NAMALWA (cell line): ENCODE measurements around the gene OR2T34.
"Not testable (repeated sequence)": the region's sequence is repeated elsewhere in the genome, so short reads cannot be mapped to it uniquely, and the experiment has no call there.

Experiments used
- DNase-seq: peaks from one replicate; pipeline ENCODE4 v3.0.0-alpha.2; 2015; ENCODE audit warnings: low spot score

Gene OR2T34

GRCh38 chr1:248574657-248575056, at the start of gene OR2T34:
Gene OR2T34, minus strand, starts transcription at chr1:248574757. Its CDS starts 0 bp downstream, at chr1:248574757.
- DNase-seq: not testable (repeated sequence)

GRCh38 chr1:248622570-248623001, 48.0 kb upstream of the OR2T34 start:
- peak; percentile 57 for DNase-seq

GRCh38 chr1:248621770-248622169, 47.2 kb upstream of the OR2T34 start:
- DNase-seq: no peak

GRCh38 chr1:248618878-248619277, 44.3 kb upstream of the OR2T34 start:
- peak; percentile 48 for DNase-seq

- DNase-seq: no peak
These were observed 43.6 kb upstream of the OR2T34 start for GRCh38 chr1:248618119-248618518.

- DNase-seq: no peak
These were observed 39.2 kb upstream of the OR2T34 start for GRCh38 chr1:248613742-248614141.

GRCh38 chr1:248611883-248612414, 37.4 kb upstream of the OR2T34 start:
- no peak for DNase-seq

- DNase-seq: no peak
These were observed 35.7 kb upstream of the OR2T34 start for GRCh38 chr1:248610301-248610700.

GRCh38 chr1:248599396-248599795, 24.8 kb upstream of the OR2T34 start:
- no peak for DNase-seq

- no peak for DNase-seq
These were observed 23.0 kb upstream of the OR2T34 start, which contains the start of gene OR2T10 for GRCh38 chr1:248597589-248597988. Gene OR2T10, minus strand, starts transcription at chr1:248597700. Its CDS starts 3,932 bp downstream, at chr1:248593768.

- DNase-seq: no peak
These were observed 22.1 kb upstream of the OR2T34 start for GRCh38 chr1:248596615-248597014.

GRCh38 chr1:248593226-248593625, 18.7 kb upstream of the OR2T34 start:
- no peak for DNase-seq

- no peak for DNase-seq
These were observed 18.1 kb upstream of the OR2T34 start for GRCh38 chr1:248592655-248593054.

- DNase-seq: no peak
These were observed 15.5 kb upstream of the OR2T34 start for GRCh38 chr1:248590055-248590454.

- DNase-seq: no peak
These were observed 14.8 kb upstream of the OR2T34 start for GRCh38 chr1:248589334-248589733.

GRCh38 chr1:248585266-248585665, 10.7 kb upstream of the OR2T34 start:
- DNase-seq: no peak

GRCh38 chr1:248576260-248576980, 1.9 kb upstream of the OR2T34 start:
- DNase-seq: no peak

GRCh38 chr1:248573856-248574255, 701 bp downstream of the OR2T34 start:
- not testable (repeated sequence) for DNase-seq

- not testable (repeated sequence) for DNase-seq
These were observed 2.5 kb downstream of the OR2T34 start for GRCh38 chr1:248572049-248572448.

- DNase-seq: not testable (repeated sequence)
These were observed 3.7 kb downstream of the OR2T34 start for GRCh38 chr1:248570811-248571210.

- not testable (repeated sequence) for DNase-seq
These were observed 5.5 kb downstream of the OR2T34 start for GRCh38 chr1:248569049-248569448.

GRCh38 chr1:248565530-248566373, 8.8 kb downstream of the OR2T34 start:
- not testable (repeated sequence) for DNase-seq

- not testable (repeated sequence) for DNase-seq
These were observed 11.9 kb downstream of the OR2T34 start, which contains the start of gene OR2T29 for GRCh38 chr1:248562672-248563071. Gene OR2T29, minus strand, starts transcription at chr1:248562772. Its CDS starts 3,281 bp downstream, at chr1:248559491.
